ENCODE results near the gene ATP8A2. TPM values are rescaled to one million over a fixed set of nuclear protein-coding genes. Genes with fewer than 3 reads are reported as not detected.
"Not testable (repeated sequence)": the region's sequence is repeated elsewhere in the genome, so short reads cannot be mapped to it uniquely, and the experiment has no call there.

Gene ATP8A2
- total RNA-seq, 2 donors from 2014 or later: 0.23 to 6.1 TPM

DNA sequence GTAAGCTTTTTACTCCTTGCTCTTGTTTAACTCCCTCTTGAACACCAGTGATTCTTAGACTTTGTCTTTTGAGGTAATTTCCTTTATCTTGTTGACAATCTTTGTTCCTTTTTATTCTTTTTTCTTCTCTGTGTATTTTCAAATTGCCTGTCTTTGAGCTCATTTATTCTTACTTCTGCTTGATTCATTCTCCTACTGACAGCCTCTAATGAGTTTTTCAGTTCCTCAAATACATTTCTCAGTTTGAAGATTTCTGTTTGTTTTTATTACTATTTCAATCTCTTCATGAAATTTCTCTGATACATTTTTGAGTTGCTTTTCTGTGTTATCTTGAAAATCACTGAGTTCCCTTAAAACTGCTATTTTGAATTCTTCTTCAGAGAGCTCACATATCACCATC lies 154.1 kb downstream of the ATP8A2 start:
- no peak for TF ChIP-seq POLR2A (IDR thresholded peaks at IDR 0.05)
- TF ChIP-seq, protein P1, sequence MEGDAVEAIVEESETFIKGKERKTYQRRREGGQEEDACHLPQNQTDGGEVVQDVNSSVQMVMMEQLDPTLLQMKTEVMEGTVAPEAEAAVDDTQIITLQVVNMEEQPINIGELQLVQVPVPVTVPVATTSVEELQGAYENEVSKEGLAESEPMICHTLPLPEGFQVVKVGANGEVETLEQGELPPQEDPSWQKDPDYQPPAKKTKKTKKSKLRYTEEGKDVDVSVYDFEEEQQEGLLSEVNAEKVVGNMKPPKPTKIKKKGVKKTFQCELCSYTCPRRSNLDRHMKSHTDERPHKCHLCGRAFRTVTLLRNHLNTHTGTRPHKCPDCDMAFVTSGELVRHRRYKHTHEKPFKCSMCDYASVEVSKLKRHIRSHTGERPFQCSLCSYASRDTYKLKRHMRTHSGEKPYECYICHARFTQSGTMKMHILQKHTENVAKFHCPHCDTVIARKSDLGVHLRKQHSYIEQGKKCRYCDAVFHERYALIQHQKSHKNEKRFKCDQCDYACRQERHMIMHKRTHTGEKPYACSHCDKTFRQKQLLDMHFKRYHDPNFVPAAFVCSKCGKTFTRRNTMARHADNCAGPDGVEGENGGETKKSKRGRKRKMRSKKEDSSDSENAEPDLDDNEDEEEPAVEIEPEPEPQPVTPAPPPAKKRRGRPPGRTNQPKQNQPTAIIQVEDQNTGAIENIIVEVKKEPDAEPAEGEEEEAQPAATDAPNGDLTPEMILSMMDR (IDR thresholded peaks at IDR 0.05): no peak
- TF ChIP-seq POLR2AphosphoS5 (IDR thresholded peaks at IDR 0.05): no peak
- H3K4me1 ChIP-seq (replicated peaks): no peaks in the 10 kb centered on the region
- no peak for DNase-seq (ENCODE audit: low spot score)
- no peaks in the 10 kb centered on the region for H3K36me3 ChIP-seq
- H3K27me3 ChIP-seq (replicated peaks; ENCODE audit: insufficient read depth): no peaks in the 10 kb centered on the region
- intact Hi-C loops (cut with DNase I): no loop called here
- no peaks in the 10 kb centered on the region for H3K9me3 ChIP-seq
- no peak overlapping the region for H3K4me3 ChIP-seq
- H3K27ac ChIP-seq: no peak overlapping the region

GRCh38 chr13:25528266-25528665 lies 156.5 kb downstream of the ATP8A2 start:
- no peak for TF ChIP-seq POLR2A (IDR thresholded peaks at IDR 0.05)
- no peak for TF ChIP-seq POLR2AphosphoS5 (IDR thresholded peaks at IDR 0.05)
- TF ChIP-seq, protein P1 (IDR thresholded peaks at IDR 0.05): no peak
- no peaks in the 10 kb centered on the region for H3K4me1 ChIP-seq (replicated peaks)
- 90% methylated on average over 2 of the region's 2 CpGs for WGBS
- H3K4me3 ChIP-seq: no peak overlapping the region
- intact Hi-C loops (cut with DNase I): no loop called here
- no peak overlapping the region for H3K27ac ChIP-seq
- H3K9me3 ChIP-seq: no peaks in the 10 kb centered on the region
- no peaks in the 10 kb centered on the region for H3K27me3 ChIP-seq (replicated peaks; ENCODE audit: insufficient read depth)
- no peaks in the 10 kb centered on the region for H3K36me3 ChIP-seq
- no peak for DNase-seq (ENCODE audit: low spot score)

DNA sequence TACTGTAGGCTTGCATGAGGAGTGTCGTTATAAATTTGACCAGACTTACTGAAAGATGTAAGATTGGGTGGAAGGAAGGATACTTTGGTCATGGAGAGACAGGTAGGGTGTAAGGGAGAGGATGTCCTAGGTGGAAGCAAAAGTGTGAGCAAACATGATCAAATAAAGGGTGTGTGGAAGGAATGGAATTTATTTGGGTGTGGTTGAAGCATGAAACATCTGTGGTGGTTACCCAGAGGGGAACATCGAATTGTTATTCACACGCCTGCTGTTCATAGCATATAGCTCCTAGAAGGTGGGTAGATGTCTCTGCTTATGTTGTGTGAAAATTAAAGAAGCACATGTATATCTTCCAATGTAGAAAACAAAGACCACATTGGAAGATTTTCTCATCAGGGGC lies 157.7 kb downstream of the ATP8A2 start:
- Histone ChIP-seq H3K27ac (no peak overlapping the region), H3K9me3 (no peaks in the 10 kb centered on the region), H3K4me1 (replicated peaks) (no peaks in the 10 kb centered on the region), H3K36me3 (no peaks in the 10 kb centered on the region), H3K27me3 (replicated peaks; ENCODE audit: insufficient read depth) (no peaks in the 10 kb centered on the region), H3K4me3 (no peak overlapping the region)
- no peak for TF ChIP-seq POLR2AphosphoS5 (IDR thresholded peaks at IDR 0.05)
- 81% methylated on average over 3 of the region's 3 CpGs for WGBS
- no peak for DNase-seq (ENCODE audit: low spot score)
- intact Hi-C loops (cut with DNase I): no loop called here

DNA sequence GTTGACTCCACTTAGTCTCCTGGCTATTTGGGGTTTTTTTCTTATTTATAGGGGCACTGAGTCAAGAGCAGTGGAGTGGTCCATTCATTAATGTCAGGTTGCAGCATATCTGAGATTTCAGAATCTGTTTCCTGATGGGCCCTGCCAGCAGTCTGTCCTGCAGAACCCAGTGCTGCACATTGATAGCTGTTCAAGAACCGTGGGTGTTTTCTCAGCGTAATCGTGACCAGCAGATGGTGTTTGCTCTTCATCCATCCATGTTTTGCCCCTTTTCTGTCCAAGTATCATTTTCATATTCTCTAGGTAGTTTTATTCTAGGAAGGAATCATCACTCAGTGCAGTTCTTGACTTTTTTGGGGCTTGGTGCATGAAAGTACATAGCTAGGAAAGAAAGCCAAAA lies 166.5 kb downstream of the ATP8A2 start:
- H3K27me3 ChIP-seq (replicated peaks; ENCODE audit: insufficient read depth): no peaks in the 10 kb centered on the region
- intact Hi-C loops (cut with DNase I): no loop called here
- no peak for DNase-seq (ENCODE audit: low spot score)
- no peaks in the 10 kb centered on the region for H3K36me3 ChIP-seq
- H3K27ac ChIP-seq: no peak overlapping the region
- WGBS: 63% methylated on average over 3 of the region's 3 CpGs
- H3K4me1 ChIP-seq (replicated peaks): no peaks in the 10 kb centered on the region
- no peak overlapping the region for H3K4me3 ChIP-seq
- TF ChIP-seq POLR2AphosphoS5 (IDR thresholded peaks at IDR 0.05): no peak
- TF ChIP-seq POLR2A (IDR thresholded peaks at IDR 0.05): no peak
- TF ChIP-seq, protein P1 (IDR thresholded peaks at IDR 0.05): no peak
- no peaks in the 10 kb centered on the region for H3K9me3 ChIP-seq

GRCh38 chr13:25541434-25542123 lies 169.8 kb downstream of the ATP8A2 start:
- Histone ChIP-seq H3K27ac (no peak overlapping the region), H3K4me3 (no peak overlapping the region), H3K9me3 (no peaks in the 10 kb centered on the region), H3K36me3 (no peaks in the 10 kb centered on the region), H3K4me1 (replicated peaks) (no peaks in the 10 kb centered on the region), H3K27me3 (replicated peaks; ENCODE audit: insufficient read depth) (no peaks in the 10 kb centered on the region)
- TF ChIP-seq POLR2A (IDR thresholded peaks at IDR 0.05) (no peak), POLR2AphosphoS5 (IDR thresholded peaks at IDR 0.05) (no peak)
- TF ChIP-seq, protein P1 (IDR thresholded peaks at IDR 0.05): no peak
- no peak for DNase-seq (ENCODE audit: low spot score)
- intact Hi-C loops (cut with DNase I): no loop called here
- WGBS: 87% methylated on average over 4 of the region's 4 CpGs

DNA sequence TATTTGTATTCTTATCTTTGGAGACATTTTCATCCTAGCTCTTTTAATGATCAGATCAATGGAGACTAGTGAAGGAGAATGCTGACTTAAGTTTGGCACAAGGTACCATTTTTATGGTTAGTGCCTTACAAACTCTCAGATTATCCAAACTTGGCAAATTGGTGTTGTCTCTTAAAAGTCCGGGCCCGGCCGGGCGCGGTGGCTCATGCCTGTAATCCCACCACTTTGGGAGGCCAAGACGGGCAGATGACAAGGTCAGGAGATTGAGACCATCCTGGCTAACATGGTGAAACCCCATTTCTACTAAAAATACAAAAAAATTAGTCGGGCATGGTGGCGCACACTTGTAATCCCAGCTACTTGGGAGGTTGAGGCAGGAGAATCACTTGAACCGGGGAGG lies 177.2 kb downstream of the ATP8A2 start:
- 93% methylated on average over 9 of the region's 9 CpGs for WGBS
- H3K27me3 ChIP-seq (replicated peaks; ENCODE audit: insufficient read depth); H3K9me3 ChIP-seq; H3K36me3 ChIP-seq; intact Hi-C loops (cut with DNase I); DNase-seq (ENCODE audit: low spot score); H3K27ac ChIP-seq; H3K4me3 ChIP-seq; H3K4me1 ChIP-seq (replicated peaks): not testable (repeated sequence)
